LNCaP clone FGC (cell line): ENCODE measurements around the gene FKTN.
"Not testable (repeated sequence)": the region's sequence is repeated elsewhere in the genome, so short reads cannot be mapped to it uniquely, and the experiment has no call there.

Source experiments
- DNase-seq: peaks from one replicate; pipeline ENCODE4 v3.0.0-alpha.2; 2011; ENCODE audit warnings: low read depth
- H3K4me3 ChIP-seq: 2 replicates; pipeline ENCODE4 v1.5.1; 2011; ENCODE audit warnings: mild to moderate bottlenecking, low read depth, low read length, control low read depth
- CTCF ChIP-seq: IDR thresholded peaks from 2 replicates; pipeline ENCODE4 v1.5.1; 2012; ENCODE audit warnings: mild to moderate bottlenecking; ENCODE audit not compliant: control insufficient read depth, insufficient read depth; ENCODE audit errors: extremely low read depth

Gene FKTN

GRCh38 chr9:105531530-105531929 lies 26.4 kb upstream of the FKTN start:
- no peak for DNase-seq
- H3K4me3 ChIP-seq, result no peak overlapping the region
- no peak for TF ChIP-seq CTCF

- no peak for DNase-seq
- TF ChIP-seq CTCF, result no peak
- no peak overlapping the region for H3K4me3 ChIP-seq
These were observed 21.8 kb upstream of the FKTN start for GRCh38 chr9:105535920-105536668.

- H3K4me3 ChIP-seq, result no peak overlapping the region
- no peak for DNase-seq
- no peak for TF ChIP-seq CTCF
These were observed 18.5 kb upstream of the FKTN start for GRCh38 chr9:105539452-105539851.

- no peak for TF ChIP-seq CTCF
- H3K4me3 ChIP-seq, result no peak overlapping the region
- no peak for DNase-seq
These were observed 16.1 kb upstream of the FKTN start for GRCh38 chr9:105541838-105542237.

- no peak for TF ChIP-seq CTCF
- no peak overlapping the region for H3K4me3 ChIP-seq
- DNase-seq, result no peak
These were observed 3.9 kb upstream of the FKTN start for GRCh38 chr9:105554042-105554441.

- no peak overlapping the region for H3K4me3 ChIP-seq
- DNase-seq, result no peak
- TF ChIP-seq CTCF, result no peak
These were observed 14.5 kb downstream of the FKTN start for GRCh38 chr9:105572455-105572854.

- H3K4me3 ChIP-seq, DNase-seq: not testable (repeated sequence)
These were observed 22.0 kb downstream of the FKTN start for GRCh38 chr9:105579952-105580351.

GRCh38 chr9:105581550-105581949 lies 23.6 kb downstream of the FKTN start:
- H3K4me3 ChIP-seq, result not testable (repeated sequence)

More at GRCh38 chr9:105581550-105581949, 23.6 kb downstream of the FKTN start:
- DNase-seq, result not testable (repeated sequence)
